Body of pancreas (tissue), 4 donors: Measurements from ENCODE around the gene MUC5B. TPM values are rescaled to one million over a fixed set of nuclear protein-coding genes. Genes with fewer than 3 reads are reported as not detected.

ENCODE experiments used
- ATAC-seq: fragments of 150-250 bp; one replicate; pipeline ENCODE4 v1.9.1; 2016
- DNase-seq, 4 donors: peaks; one replicate each; pipeline ENCODE4 v3.0.0-alpha.2; 2019
- H3K27ac ChIP-seq, 4 donors: fragments of 200-600 bp; sonication (generic); 1 replicate in 3 of 4; 2 replicates in 1 of 4; pipeline versions ENCODE4 v1.5.1 to v1.6.1; 2016 to 2019; ENCODE audit warnings: mild to moderate bottlenecking in 1 of 4, mixed read lengths in 1 of 4, moderate library complexity in 1 of 4
- H3K27me3 ChIP-seq, 2 donors: fragments of 200-600 bp; sonication (generic); one replicate each; pipeline ENCODE4 v1.6.0; 2016; ENCODE audit warnings: mild to moderate bottlenecking in 1 of 2
- H3K36me3 ChIP-seq, 2 donors: fragments of 200-600 bp; sonication (generic); replicated peaks in 1 of 2; 2 replicates each; pipeline ENCODE4 v1.5.1; 2016; ENCODE audit warnings: low read depth in 2 of 2; ENCODE audit not compliant: insufficient read depth in 1 of 2
- H3K4me1 ChIP-seq: fragments of 200-600 bp; sonication (generic); one replicate; pipeline ENCODE4 v1.6.0; 2016
- H3K4me3 ChIP-seq, 2 donors: fragments of 200-600 bp; sonication (generic); 1 replicate in 1 of 2; 2 replicates in 1 of 2; pipeline ENCODE4 v1.5.1; 2016 to 2019
- H3K9me3 ChIP-seq, 3 donors: fragments of 200-600 bp; sonication (generic); 1 replicate in 2 of 3; 2 replicates in 1 of 3; pipeline ENCODE4 v1.5.1; 2016
- CTCF ChIP-seq, 7 experiments: fragments of 450-650 bp in 4 of 7; fragments of 200-600 bp in 3 of 7; sonication (generic) in 3 of 7; IDR thresholded peaks; one replicate each; pipeline ENCODE4 v1.5.1; 2016 to 2019; ENCODE audit warnings: antibody characterized with exemption in 7 of 7
- POLR2A ChIP-seq, 3 donors: fragments of 450-650 bp; IDR thresholded peaks; one replicate each; pipeline ENCODE4 v1.6.1; 2016; ENCODE audit warnings: antibody characterized with exemption in 3 of 3, mild to moderate bottlenecking in 2 of 3
- WGBS, 2 donors: methylation state at CpG; one replicate each; pipeline ENCODE4 v1.1.5; 2017; 5-methylcytosine and 5-hydroxymethylcytosine counted together
- intact Hi-C: fragments of 100-400 bp; cut with DNase I; formaldehyde crosslinking; loops from one replicate; pipeline ENCODE4 v1.15.1; 2023
- total RNA-seq, 2 donors: library from RNA; depleted of rRNA; stranded (reverse); fragments of >200 nt; gene quantifications; one replicate each; pipeline ENCODE4 v1.1.0, GENCODE V29; 2016

The MUC5B gene
- total RNA-seq, 2 donors from 2014 or later, result 4.6 to 11.4 TPM

GRCh38 chr11:1303973-1304372 is 81.1 kb downstream of the MUC5B start:
- DNase-seq, result peak; percentile 69 to 89 (median 84)
- peak; percentile 9 for ATAC-seq
- Histone ChIP-seq H3K4me3 (no peak overlapping the region), H3K27ac (peak overlapping the region; percentile 75 to 95 (median 84)), H3K9me3 (no peaks in the 10 kb centered on the region), H3K27me3 (no peaks in the 10 kb centered on the region), H3K4me1 (peaks cover 98% of the 10 kb centered on the region), H3K36me3 (no peaks in the 10 kb centered on the region)
- no peak for TF ChIP-seq POLR2A (IDR thresholded peaks at IDR 0.05)
- no peak for TF ChIP-seq CTCF (IDR thresholded peaks at IDR 0.05)
- intact Hi-C loops, result no loop called here
- WGBS, 2 donors, result 18 to 26% methylated on average over 10 of the region's 10 CpGs

GRCh38 chr11:1304380-1304779 is 81.5 kb downstream of the MUC5B start:
- DNase-seq (peak; percentile 75 to 88 (median 85)), ATAC-seq (peak; percentile 64)
- Histone ChIP-seq H3K36me3 (no peaks in the 10 kb centered on the region), H3K4me1 (peaks cover 94% of the 10 kb centered on the region), H3K27me3 (no peaks in the 10 kb centered on the region), H3K27ac (peak overlapping the region; percentile 75 to 95 (median 84)), H3K4me3 (no peak overlapping the region), H3K9me3 (no peaks in the 10 kb centered on the region)
- TF ChIP-seq POLR2A (IDR thresholded peaks at IDR 0.05), result peak in 2 of 3 donors; percentile 38 to 49
- TF ChIP-seq CTCF (IDR thresholded peaks at IDR 0.05), result peak in 3 of 7 experiments; percentile 5 to 15 (median 7)
- intact Hi-C loops, result no loop called here
- 14 to 21% methylated on average over 14 of the region's 14 CpGs for WGBS, 2 donors

GRCh38 chr11:1305063-1305495 is 82.2 kb downstream of the MUC5B start:
- 44% methylated on average over 12 to 13 of the region's 13 CpGs for WGBS, 2 donors
- intact Hi-C loops, result no loop called here
- Histone ChIP-seq H3K4me1 (peaks cover 88% of the 10 kb centered on the region), H3K4me3 (no peak overlapping the region), H3K36me3 (no peaks in the 10 kb centered on the region), H3K27ac (peak overlapping the region; percentile 64 to 95 (median 84)), H3K9me3 (no peaks in the 10 kb centered on the region), H3K27me3 (no peaks in the 10 kb centered on the region)
- TF ChIP-seq CTCF (IDR thresholded peaks at IDR 0.05) (no peak), POLR2A (IDR thresholded peaks at IDR 0.05) (no peak)
- ATAC-seq (no peak), DNase-seq (peak in 1 of 4 donors; percentile 46)

GRCh38 chr11:1305501-1306056 is 82.7 kb downstream of the MUC5B start:
- intact Hi-C loops, result no loop called here
- 53 to 55% methylated on average over 23 to 27 of the region's 27 CpGs for WGBS, 2 donors
- DNase-seq, result peak in 2 of 4 donors; percentile 45 to 48
- TF ChIP-seq POLR2A (IDR thresholded peaks at IDR 0.05), result no peak
- no peak for TF ChIP-seq CTCF (IDR thresholded peaks at IDR 0.05)
- peak overlapping the region; percentile 64 to 95 (median 84) for H3K27ac ChIP-seq
- H3K9me3 ChIP-seq, result no peaks in the 10 kb centered on the region
- peaks cover 88% of the 10 kb centered on the region for H3K4me1 ChIP-seq
- no peak for ATAC-seq
- H3K27me3 ChIP-seq, result no peaks in the 10 kb centered on the region
- no peak overlapping the region for H3K4me3 ChIP-seq
- no peaks in the 10 kb centered on the region for H3K36me3 ChIP-seq
